ENCODE measurements around the gene RECQL5.
A peak's percentile ranks its signal among the peaks of the same experiment; 100 is the strongest.
"Not testable (repeated sequence)": the region's sequence is repeated elsewhere in the genome, so short reads cannot be mapped to it uniquely, and the experiment has no call there.

Gene RECQL5

DNA sequence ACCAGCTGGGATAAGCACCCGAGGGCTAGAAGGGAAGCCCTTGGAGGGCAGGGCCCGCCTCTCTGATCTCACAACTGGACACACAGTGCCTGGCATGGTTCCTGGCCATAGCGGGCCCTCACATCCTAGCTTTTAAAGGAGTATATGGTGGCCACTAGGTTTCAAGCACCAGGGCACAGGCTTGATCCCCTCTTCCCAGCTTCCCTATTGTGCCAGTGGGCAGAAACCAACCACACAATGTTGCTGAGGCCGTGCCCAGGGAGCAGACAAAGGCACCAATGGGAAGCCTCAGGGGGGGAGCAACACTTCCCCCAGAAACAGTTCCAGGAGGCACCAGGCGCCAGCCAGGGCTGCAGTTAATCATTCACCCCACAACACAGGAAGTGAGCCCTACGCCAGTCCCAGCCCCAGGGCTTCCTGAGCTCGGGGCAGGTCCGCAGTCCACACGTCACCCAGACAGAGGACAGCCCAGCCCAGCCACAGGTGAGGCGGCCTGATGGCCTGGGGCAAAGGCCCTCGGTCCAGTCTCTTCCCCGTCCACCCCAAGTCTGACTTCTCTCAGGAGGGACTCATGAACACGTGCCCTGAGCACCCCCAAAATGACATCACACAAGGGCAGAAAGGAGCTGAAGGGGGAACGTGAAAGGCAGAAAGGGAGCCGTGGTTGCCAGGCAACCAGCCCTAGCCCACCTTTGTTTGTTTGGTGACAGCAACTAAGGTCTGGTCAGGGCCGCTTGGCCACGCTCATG is 20.9 kb downstream of the RECQL5 start:
- DNase-seq, result no peak

DNA sequence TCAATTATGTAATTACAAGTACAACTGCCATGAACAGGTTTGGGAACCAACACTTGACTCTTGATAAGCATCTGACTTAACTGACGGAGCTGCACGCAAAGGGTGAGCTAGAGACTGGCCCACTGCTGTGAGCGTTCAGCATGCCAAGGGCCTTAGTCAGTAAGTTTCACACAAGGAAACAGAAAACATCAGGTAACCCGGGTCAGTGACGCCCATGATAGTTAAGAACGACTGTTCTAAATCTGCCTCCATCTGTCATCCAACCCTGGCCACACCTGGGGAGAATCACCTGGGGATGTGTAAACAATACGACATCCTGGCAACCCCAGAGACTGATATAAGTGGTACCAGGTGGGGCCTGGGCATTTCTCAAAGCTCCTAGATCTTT is 21.5 kb downstream of the RECQL5 start:
- DNase-seq, result peak; percentile 40 to 51

- DNase-seq, result no peak
These were observed 23.3 kb downstream of the RECQL5 start for GRCh38 chr17:75643643-75644017.

- no peak for DNase-seq
These were observed 23.9 kb downstream of the RECQL5 start for GRCh38 chr17:75642784-75643642.

DNA sequence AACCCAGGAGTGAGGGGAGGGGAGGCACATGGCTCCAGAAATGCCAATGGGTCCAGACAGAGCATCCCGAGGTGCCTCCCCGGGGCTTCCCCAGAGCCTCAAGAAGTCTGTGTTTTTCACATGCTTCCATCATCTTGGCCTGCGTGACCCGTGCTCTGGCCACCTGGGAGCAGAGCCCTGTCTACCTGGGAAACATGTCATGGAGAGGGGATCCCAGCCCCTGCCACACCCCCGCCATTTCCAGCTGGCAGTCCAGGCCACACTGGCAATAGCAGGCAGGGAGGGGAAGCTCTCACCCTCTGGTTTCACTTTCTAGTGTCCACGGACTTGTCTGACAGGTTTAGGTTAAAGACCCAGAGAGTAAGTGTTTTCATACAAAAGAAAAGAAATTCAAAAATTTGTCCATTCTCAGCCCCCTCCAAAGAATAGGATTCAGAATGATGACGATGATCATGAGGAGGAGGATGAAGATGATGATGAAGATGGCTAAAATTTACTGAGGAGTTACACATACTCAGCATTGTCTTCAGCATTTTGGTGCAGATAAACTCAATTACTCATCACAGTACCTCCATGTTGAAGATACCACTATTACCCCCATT is 24.7 kb downstream of the RECQL5 start:
- DNase-seq, result no peak

DNA sequence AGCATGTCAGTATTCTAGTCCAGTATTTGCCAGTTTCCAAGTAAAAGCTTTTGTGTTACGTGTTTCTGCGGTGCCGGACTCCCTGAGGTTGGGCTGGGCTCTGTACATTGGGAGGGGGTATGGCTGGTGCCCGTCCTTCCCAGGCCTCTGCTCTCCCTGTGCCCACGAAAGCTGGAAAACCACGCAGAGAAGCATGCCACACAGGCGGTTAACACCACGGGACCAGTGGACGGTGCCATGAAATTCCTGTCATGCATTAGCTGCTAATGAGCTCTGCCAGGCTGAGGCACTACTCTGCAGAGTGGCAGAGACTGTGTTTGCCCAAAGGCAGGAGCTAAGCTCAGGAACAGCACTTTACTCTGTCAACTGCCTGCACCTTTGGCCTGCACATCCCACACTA is 25.6 kb downstream of the RECQL5 start:
- DNase-seq, result no peak

DNA sequence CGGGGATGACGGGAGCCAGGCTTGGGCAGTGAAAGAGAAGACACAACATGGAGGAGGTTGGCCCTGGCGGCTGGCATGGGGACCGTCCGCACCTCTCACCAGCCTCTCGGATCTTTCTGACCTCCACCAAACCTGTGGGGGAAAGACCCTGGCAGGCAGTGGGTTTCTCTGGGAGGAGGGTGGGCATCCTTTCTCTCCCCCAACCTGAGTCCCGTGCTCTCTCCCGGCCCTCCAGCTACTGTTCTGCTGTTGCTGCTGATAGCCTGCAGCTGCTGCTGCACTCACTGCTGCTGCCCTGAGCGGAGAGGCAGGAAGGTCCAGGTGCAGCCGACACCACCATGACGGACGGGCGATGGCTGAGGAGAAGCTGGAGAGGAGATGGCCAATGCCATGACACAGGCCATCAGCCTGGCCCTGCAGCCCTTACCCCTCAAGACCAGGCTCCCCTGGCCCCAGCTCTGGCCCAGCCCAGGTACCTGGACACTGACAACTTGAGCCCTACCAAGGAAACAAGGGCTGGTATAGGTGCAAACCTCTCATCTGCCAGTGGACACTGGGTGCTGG is 26.3 kb downstream of the RECQL5 start:
- no peak for DNase-seq

DNA sequence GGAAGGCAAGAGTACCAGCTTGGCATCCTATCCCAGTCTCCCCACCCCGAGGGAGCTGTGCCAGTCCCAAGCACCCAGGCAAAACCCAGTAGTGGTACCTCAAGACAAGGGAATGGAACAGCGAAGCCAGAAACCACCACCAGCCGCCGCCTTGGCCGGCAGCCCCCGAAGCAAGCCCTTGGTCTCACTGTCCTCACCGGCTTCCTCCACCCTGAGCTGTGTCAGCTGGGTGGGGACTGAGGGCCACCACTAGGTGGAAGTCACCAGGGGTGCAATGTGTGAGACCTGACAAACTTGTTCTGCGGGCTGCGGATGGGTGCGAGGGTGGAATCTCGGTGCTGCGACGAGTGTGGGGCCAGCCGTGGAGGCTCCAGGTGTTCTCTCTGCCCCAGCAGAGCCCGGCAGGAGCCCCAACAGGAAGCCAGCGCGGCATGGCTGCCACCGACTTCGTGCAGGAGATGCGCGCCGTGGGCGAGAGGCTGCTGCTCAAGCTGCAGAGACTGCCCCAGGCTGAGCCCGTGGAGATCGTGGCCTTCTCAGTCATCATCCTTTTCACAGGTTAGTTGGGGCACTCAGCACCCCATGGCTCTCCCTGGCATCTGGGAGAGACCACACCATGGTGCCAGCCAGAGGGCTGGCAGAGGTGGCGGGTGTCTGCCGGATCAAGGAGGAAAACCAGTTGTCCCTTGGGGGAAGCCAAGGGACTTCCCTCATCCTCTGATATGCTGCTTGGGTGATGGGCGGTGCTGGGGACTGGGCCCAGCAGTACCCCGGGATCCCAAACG is 27.0 kb downstream of the RECQL5 start:
- DNase-seq, result no peak

DNA sequence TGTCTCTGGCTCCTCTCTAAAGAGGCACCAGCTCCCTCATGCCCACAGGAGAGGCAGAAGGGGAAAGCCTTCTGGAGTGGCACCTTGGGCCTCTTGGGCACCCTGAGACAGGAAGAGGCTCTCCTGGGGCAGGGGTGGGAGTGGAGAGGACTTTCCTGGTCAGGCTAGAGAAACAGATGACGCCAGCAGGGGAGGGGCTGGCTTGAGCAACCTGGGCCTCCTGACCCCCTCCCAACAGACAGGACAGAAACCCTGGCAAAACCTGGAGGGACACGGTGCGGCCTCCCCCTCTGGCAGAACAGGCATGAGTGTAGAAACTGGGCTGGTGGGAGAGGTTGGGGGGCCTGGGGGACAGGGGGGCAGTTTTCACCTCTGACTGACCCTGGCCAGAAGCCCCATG is 27.6 kb downstream of the RECQL5 start:
- DNase-seq, result no peak

DNA sequence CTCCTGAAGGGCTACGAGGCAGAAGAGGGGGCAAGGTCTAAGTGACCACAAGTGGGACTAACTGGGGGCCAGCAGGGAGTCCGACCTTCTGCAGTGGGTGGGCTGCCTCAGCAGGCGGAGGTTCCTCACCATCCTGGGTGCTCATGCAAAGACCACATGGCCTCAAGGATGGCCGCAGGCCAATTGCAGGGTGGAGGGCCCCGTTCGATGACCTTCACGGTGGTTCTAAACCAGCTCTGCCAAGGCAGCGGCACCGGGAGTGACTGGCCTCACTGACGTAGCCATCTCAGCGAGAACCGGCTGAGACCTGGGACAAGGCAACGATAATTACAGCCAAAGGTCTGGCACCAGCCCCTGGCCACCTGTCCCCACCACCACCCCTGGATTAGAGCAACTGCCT is 28.1 kb downstream of the RECQL5 start:
- no peak for DNase-seq

- DNase-seq, result not testable (repeated sequence)
These were observed 28.9 kb downstream of the RECQL5 start for GRCh38 chr17:75638039-75638438.

GRCh38 chr17:75637551-75637950 is 29.4 kb downstream of the RECQL5 start:
- no peak for DNase-seq

- no peak for DNase-seq
These were observed 29.8 kb downstream of the RECQL5 start for GRCh38 chr17:75637143-75637538.

DNA sequence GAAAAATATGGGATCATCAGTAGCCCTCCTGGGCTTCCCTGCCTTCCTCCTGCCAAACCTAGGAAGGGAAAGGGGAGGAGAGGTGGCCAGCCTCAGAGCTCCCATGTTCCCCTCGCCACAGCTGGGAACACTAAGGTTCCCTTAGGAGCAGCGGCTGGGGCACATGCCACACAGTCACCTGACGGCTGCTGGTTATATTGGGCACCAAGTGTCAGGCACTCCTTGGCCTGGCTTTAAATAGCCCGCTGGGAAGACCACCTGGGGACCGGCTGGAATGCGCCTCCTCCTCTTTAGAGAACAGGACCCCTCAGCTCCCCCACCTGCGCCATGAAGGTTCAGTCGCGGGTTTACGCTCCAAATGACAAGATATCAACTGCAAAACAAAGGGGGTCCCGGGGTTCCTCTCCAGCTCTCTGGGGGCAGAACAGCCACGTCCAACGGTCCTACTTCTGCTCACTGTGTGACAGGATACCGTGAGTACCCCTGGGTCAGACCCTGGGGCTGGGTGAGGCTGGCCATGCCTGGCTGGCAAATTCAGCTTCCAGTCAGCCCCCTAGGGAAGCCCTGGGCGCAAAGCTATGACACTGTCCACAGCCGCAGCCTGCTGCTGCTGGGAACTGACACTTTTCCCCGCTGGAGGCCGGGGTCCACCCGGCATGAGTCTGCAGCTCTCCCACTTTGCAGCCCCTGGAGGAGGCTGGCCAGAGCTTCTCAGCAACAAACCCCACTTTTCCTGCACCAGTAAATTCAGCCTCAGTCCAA is 30.4 kb downstream of the RECQL5 start:
- DNase-seq, result no peak

DNA sequence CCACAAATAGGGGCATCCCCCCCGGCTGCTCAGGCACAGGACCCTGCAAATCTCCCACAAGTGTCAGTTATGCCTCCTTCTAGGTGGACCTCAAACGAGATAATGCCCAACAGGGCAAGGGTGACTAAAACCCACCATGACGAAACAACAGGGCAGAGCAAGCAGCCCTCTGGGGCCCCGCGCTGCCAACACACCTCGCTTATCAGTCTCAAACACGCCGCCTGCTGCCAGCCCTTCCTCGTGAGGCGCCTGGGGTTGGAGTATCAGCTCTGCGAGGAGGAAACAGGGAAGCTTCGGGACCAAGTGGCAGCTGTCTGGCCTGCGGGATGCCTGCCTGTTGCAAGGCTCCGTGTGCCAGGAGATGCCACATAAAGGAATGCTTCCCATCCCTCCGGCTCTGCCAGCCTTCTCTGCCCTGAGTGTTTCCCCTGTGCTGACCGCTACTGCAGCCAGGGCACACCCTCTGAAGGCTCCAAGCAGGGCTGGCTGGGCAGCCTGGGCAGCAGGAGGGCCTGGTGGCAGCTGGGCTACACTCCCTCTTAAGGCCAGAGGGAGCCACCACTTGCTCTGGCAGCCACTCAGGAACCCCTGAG is 31.2 kb downstream of the RECQL5 start:
- no peak for DNase-seq

GRCh38 chr17:75634754-75635609 is 32.0 kb downstream of the RECQL5 start:
- DNase-seq, result no peak

DNA sequence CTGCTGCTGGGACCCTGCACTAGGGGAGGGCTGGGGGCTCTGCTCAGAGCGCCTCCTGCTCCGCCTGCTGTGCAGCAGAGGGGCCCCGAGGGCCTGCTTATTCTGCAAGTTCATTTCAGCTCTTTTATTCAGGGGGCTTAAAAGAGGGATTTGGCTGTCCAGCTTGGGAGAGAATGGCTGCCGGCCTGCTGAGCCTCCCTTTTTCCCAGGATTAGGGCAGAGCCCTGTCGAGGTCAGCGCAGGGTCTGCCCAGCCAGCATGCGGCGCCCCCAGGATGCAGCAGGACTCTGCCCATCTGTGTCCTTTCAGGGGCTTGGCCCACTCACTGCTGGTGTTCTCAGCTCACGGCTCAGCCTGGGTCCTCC is 32.6 kb downstream of the RECQL5 start:
- no peak for DNase-seq

DNA sequence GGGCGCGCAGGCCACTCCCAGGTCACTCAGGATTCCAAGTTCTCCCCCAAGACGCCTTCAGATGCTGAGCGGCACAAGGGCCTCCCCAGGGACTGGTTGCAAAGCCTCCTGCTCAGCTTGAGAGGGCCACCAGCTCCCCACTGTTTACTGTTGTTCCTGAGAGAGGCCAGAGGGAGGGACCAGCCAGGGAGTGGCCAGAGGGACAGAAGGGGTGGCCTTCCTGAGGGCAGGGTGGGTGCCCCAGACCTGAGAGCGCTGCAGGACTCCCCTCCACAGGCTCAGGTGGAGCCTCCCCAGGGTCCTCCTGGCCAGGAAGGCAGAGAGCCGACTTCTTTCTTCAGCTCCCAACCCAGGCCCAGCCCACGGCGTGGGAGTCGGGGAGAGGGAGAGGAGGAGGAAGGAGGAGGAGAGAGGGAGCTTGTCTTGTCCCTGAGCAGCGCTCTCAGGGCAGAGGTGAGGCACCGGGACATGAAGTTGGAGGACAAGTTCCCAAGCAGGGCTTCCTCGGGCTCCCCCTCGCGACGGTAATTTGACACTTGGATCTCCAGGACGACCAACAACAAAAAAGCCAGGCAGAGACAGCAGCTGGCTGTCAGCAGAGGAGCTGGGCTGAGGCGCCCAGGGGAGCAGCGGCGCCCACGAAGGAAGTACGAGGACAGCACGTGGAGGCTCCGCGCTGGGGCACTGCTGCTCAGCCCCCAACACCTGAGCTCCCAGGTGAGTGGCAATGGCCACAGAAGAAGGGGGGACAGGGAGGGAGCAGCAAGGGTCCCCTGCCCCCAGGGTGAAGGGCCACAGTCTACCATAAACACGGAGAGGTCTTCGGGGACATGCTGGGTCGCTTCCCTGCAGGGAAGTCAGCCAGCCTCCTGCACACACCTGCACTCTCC is 33.2 kb downstream of the RECQL5 start:
- peak; percentile 56 to 69 for DNase-seq

GRCh38 chr17:75632863-75633485 is 34.0 kb downstream of the RECQL5 start, which contains the start of gene SMIM5:
TSS of gene SMIM5 (plus strand) at chr17:75633434. CDS start at chr17:75640202, 6,768 bp downstream.
- peak; percentile 21 to 53 for DNase-seq
